CD14-positive monocyte (primary cell): ENCODE measurements around the gene CAMTA1. TPM values are rescaled to one million over a fixed set of nuclear protein-coding genes. Genes with fewer than 3 reads are reported as not detected.

Source experiments
- DNase-seq, 3 donors: peaks; one replicate each; pipeline ENCODE4 v3.0.0-alpha.2; 2011 to 2022
- H2AFZ ChIP-seq: 2 replicates; pipeline ENCODE4 v1.6.0; 2012; ENCODE audit warnings: mild to moderate bottlenecking, low read depth, low read length, inconsistent platforms; ENCODE audit not compliant: insufficient read depth, poor library complexity, severe bottlenecking
- H3K27ac ChIP-seq, 2 donors: 1 replicate in 1 of 2; 2 replicates in 1 of 2; pipeline ENCODE4 v1.5.1; 2012 to 2013; ENCODE audit warnings: low read length in 2 of 2, control low read depth in 1 of 2, inconsistent platforms in 1 of 2, low read depth in 1 of 2, mild to moderate bottlenecking in 1 of 2
- H3K27me3 ChIP-seq, 2 donors: one replicate each; pipeline versions ENCODE4 v1.6.0 to v1.6.1; 2011 to 2013; ENCODE audit warnings: low read length in 2 of 2; ENCODE audit not compliant: control insufficient read depth in 2 of 2, insufficient read depth in 2 of 2
- H3K36me3 ChIP-seq, 2 donors: replicated peaks in 1 of 2; 1 replicate in 1 of 2; 2 replicates in 1 of 2; pipeline versions ENCODE4 v1.5.1 to v1.6.1; 2012 to 2013; ENCODE audit warnings: low read length in 2 of 2, control low read depth in 1 of 2, inconsistent platforms in 1 of 2, mild to moderate bottlenecking in 1 of 2; ENCODE audit not compliant: insufficient read depth in 2 of 2, control insufficient read depth in 1 of 2
- H3K4me1 ChIP-seq, 2 donors: 1 replicate in 1 of 2; 2 replicates in 1 of 2; pipeline versions ENCODE4 v1.5.1 to v1.6.1; 2012 to 2013; ENCODE audit warnings: low read length in 2 of 2, control low read depth in 1 of 2, inconsistent platforms in 1 of 2, mild to moderate bottlenecking in 1 of 2, moderate library complexity in 1 of 2; ENCODE audit not compliant: insufficient read depth in 2 of 2, control insufficient read depth in 1 of 2
- H3K4me2 ChIP-seq: replicated peaks from 2 replicates; pipeline ENCODE3; 2012; ENCODE audit warnings: low read length, moderate library complexity, mild to moderate bottlenecking; ENCODE audit not compliant: poor library complexity, severe bottlenecking; ENCODE audit errors: extremely low read depth
- H3K4me3 ChIP-seq, 3 experiments: fragments of 200-600 bp in 1 of 3; sonication (generic) in 1 of 3; replicated peaks in 1 of 3; 1 replicate in 2 of 3; 2 replicates in 1 of 3; pipeline ENCODE4 v1.5.1; 2011 to 2013; ENCODE audit warnings: low read length in 3 of 3, mild to moderate bottlenecking in 3 of 3, control low read depth in 2 of 3, low read depth in 2 of 3, inconsistent platforms in 1 of 3, moderate library complexity in 1 of 3
- H3K79me2 ChIP-seq: 2 replicates; pipeline ENCODE4 v1.6.0; 2012; ENCODE audit warnings: mild to moderate bottlenecking, control low read depth, inconsistent platforms, low read length, moderate library complexity; ENCODE audit not compliant: insufficient read depth
- H3K9ac ChIP-seq: 2 replicates; pipeline ENCODE4 v1.6.0; 2017; ENCODE audit warnings: low read length, mild to moderate bottlenecking; ENCODE audit not compliant: insufficient read depth, poor library complexity, severe bottlenecking
- H3K9me3 ChIP-seq, 2 donors: replicated peaks in 1 of 2; 1 replicate in 1 of 2; 2 replicates in 1 of 2; pipeline versions ENCODE4 v1.5.1 to v1.6.1; 2012 to 2013; ENCODE audit warnings: low read length in 2 of 2, control low read depth in 1 of 2; ENCODE audit not compliant: control insufficient read depth in 1 of 2, insufficient read depth in 1 of 2
- H4K20me1 ChIP-seq: 2 replicates; pipeline ENCODE4 v1.6.0; 2012; ENCODE audit warnings: mild to moderate bottlenecking, low read length, control low read depth, moderate library complexity; ENCODE audit not compliant: insufficient read depth
- H3K27ac Mint-ChIP-seq, 7 donors: one replicate each; pipeline ENCODE4 v1.8.0; 2020; ENCODE audit warnings: mild to moderate bottlenecking in 7 of 7, mixed read lengths in 7 of 7, moderate library complexity in 6 of 7, inconsistent platforms in 2 of 7
- H3K27me3 Mint-ChIP-seq, 3 donors: one replicate each; pipeline ENCODE4 v1.8.0; 2021 to 2022; ENCODE audit warnings: low read depth in 3 of 3, mild to moderate bottlenecking in 3 of 3, mixed read lengths in 3 of 3, moderate library complexity in 3 of 3, inconsistent platforms in 1 of 3
- H3K36me3 Mint-ChIP-seq, 2 donors: one replicate each; pipeline ENCODE4 v1.8.0; 2020; ENCODE audit warnings: mixed read lengths in 2 of 2, inconsistent platforms in 1 of 2, mild to moderate bottlenecking in 1 of 2
- H3K4me1 Mint-ChIP-seq: one replicate; pipeline ENCODE4 v1.8.0; 2020; ENCODE audit warnings: mild to moderate bottlenecking, mixed read lengths
- H3K4me3 Mint-ChIP-seq, 2 donors: one replicate each; pipeline ENCODE4 v1.8.0; 2020; ENCODE audit warnings: mild to moderate bottlenecking in 2 of 2, mixed read lengths in 2 of 2, moderate library complexity in 1 of 2
- H3K9me3 Mint-ChIP-seq, 7 donors: one replicate each; pipeline ENCODE4 v1.8.0; 2020 to 2022; ENCODE audit warnings: mixed read lengths in 7 of 7, mild to moderate bottlenecking in 6 of 7, moderate library complexity in 6 of 7, inconsistent platforms in 2 of 7
- CTCF ChIP-seq: fragments of 200-600 bp; IDR thresholded peaks from one replicate; pipeline ENCODE4 v1.8.0; 2022; ENCODE audit warnings: antibody characterized with exemption, mild to moderate bottlenecking
- WGBS: methylation state at CpG from one replicate; pipeline ENCODE4 v1.1.5; 2013; ENCODE audit warnings: missing lambda C conversion rate; ENCODE audit not compliant: insufficient coverage; 5-methylcytosine and 5-hydroxymethylcytosine counted together
- intact Hi-C, 2 donors: fragments of 100-400 bp; cut with micrococcal nuclease; formaldehyde crosslinking; loops; one replicate each; pipeline versions ENCODE4 v1.15.0 to v1.15.1; 2023
- polyA plus RNA-seq, 3 donors: library from polyadenylated mRNA; depleted of rRNA in 1 of 3; unstranded in 2 of 3; stranded (reverse) in 1 of 3; fragments of 300-500 nt in 2 of 3; fragments of >200 nt in 1 of 3; fragmentation: Illumina TruSeq in 2 of 3; gene quantifications; 1 replicate in 2 of 3; 2 replicates in 1 of 3; pipeline ENCODE4 v1.2.3, GENCODE V29; 2012 to 2021

The CAMTA1 gene
- polyA plus RNA-seq, 3 donors, result 52.0 to 89.6 (median 78.3) TPM

GRCh38 chr1:6867321-6867720, 82.1 kb downstream of the CAMTA1 start:
- H3K4me2 ChIP-seq, result no peak overlapping the region
- Mint-ChIP-seq H3K36me3 (peaks cover 21 to 22% of the 10 kb centered on the region in 2 donors), H3K4me1 (peaks cover 12% of the 10 kb centered on the region)

GRCh38 chr1:6867729-6868659, 82.7 kb downstream of the CAMTA1 start:
- no peak for DNase-seq
- WGBS, result 100% methylated on average over 2 of the region's 10 CpGs
- no peak overlapping the region for H2AFZ ChIP-seq
- H3K4me2 ChIP-seq, result no peak overlapping the region
- H3K4me3 Mint-ChIP-seq, result no peak overlapping the region
- no peak for TF ChIP-seq CTCF
- H3K27me3 Mint-ChIP-seq, result no peaks in the 10 kb centered on the region
- H3K9ac ChIP-seq, result no peak overlapping the region
- H3K27ac Mint-ChIP-seq, result peak overlapping the region in 4 of 7 donors; percentile 46 to 72 (median 56)
- intact Hi-C loops, result no loop called here
- no peak overlapping the region for H3K4me3 ChIP-seq
- no peaks in the 10 kb centered on the region for H3K27me3 ChIP-seq
- no peaks in the 10 kb centered on the region for H3K79me2 ChIP-seq
- H4K20me1 ChIP-seq, result peaks cover 23% of the 10 kb centered on the region
- peaks cover 12% of the 10 kb centered on the region for H3K4me1 Mint-ChIP-seq
- peaks cover 2 to 17% of the 10 kb centered on the region in 2 donors for H3K36me3 ChIP-seq
- H3K9me3 ChIP-seq, result no peaks in the 10 kb centered on the region
- H3K4me1 ChIP-seq, result no peaks in the 10 kb centered on the region
- peaks cover 23 to 25% of the 10 kb centered on the region in 2 donors for H3K36me3 Mint-ChIP-seq
- H3K27ac ChIP-seq, result no peak overlapping the region
- H3K9me3 Mint-ChIP-seq, result no peaks in the 10 kb centered on the region

More at GRCh38 chr1:6867321-6867720, 82.1 kb downstream of the CAMTA1 start:
- H3K36me3 ChIP-seq, result peaks cover 2 to 11% of the 10 kb centered on the region in 2 donors
- no peak overlapping the region for H3K4me3 ChIP-seq
- H4K20me1 ChIP-seq, result peaks cover 23% of the 10 kb centered on the region
- no peaks in the 10 kb centered on the region for H3K9me3 ChIP-seq
- no peak for DNase-seq
- 44% methylated on average over 1 of the region's 5 CpGs for WGBS
- Mint-ChIP-seq H3K9me3 (no peaks in the 10 kb centered on the region), H3K27me3 (no peaks in the 10 kb centered on the region), H3K27ac (no peak overlapping the region), H3K4me3 (no peak overlapping the region)
- H3K79me2 ChIP-seq, result no peaks in the 10 kb centered on the region
- H3K9ac ChIP-seq, result no peak overlapping the region
- H2AFZ ChIP-seq, result no peak overlapping the region
- intact Hi-C loops, result no loop called here
- H3K4me1 ChIP-seq, result no peaks in the 10 kb centered on the region
- no peak overlapping the region for H3K27ac ChIP-seq
- H3K27me3 ChIP-seq, result no peaks in the 10 kb centered on the region
- no peak for TF ChIP-seq CTCF
